ENCODE results near the gene CTBP2.
"Not testable (repeated sequence)": the region's sequence is repeated elsewhere in the genome, so short reads cannot be mapped to it uniquely, and the experiment has no call there.

CTBP2 gene

GRCh38 chr10:124990671-124991625, 169.4 kb downstream of the CTBP2 start:
- no peak for DNase-seq

GRCh38 chr10:124989526-124989925, 170.8 kb downstream of the CTBP2 start:
- no peak for DNase-seq

- DNase-seq, result not testable (repeated sequence)
Measured at GRCh38 chr10:124988753-124989152, 171.6 kb downstream of the CTBP2 start.

- DNase-seq, result no peak
Measured at GRCh38 chr10:124987788-124988187, 172.6 kb downstream of the CTBP2 start.

- no peak for DNase-seq
Measured at GRCh38 chr10:124985162-124985561, 175.2 kb downstream of the CTBP2 start.

GRCh38 chr10:124984376-124984775, 176.0 kb downstream of the CTBP2 start:
- DNase-seq, result no peak

GRCh38 chr10:124983321-124983720, 177.0 kb downstream of the CTBP2 start:
- DNase-seq, result no peak

GRCh38 chr10:124978376-124978725, 182.0 kb downstream of the CTBP2 start:
- no peak for DNase-seq

GRCh38 chr10:124977648-124978375, 182.6 kb downstream of the CTBP2 start:
- no peak for DNase-seq

- no peak for DNase-seq
Measured at GRCh38 chr10:124977161-124977560, 183.2 kb downstream of the CTBP2 start.

- no peak for DNase-seq
Measured at GRCh38 chr10:124975977-124976514, 184.3 kb downstream of the CTBP2 start.

- DNase-seq, result no peak
Measured at GRCh38 chr10:124974131-124974530, 186.2 kb downstream of the CTBP2 start.

GRCh38 chr10:124972637-124973036, 187.7 kb downstream of the CTBP2 start:
- DNase-seq, result no peak

- no peak for DNase-seq
Measured at GRCh38 chr10:124971276-124971675, 189.1 kb downstream of the CTBP2 start.

GRCh38 chr10:124967255-124967654, 193.1 kb downstream of the CTBP2 start:
- DNase-seq, result no peak

- no peak for DNase-seq
Measured at GRCh38 chr10:124966008-124966407, 194.4 kb downstream of the CTBP2 start.

- no peak for DNase-seq
Measured at GRCh38 chr10:124963866-124964720, 196.3 kb downstream of the CTBP2 start.

GRCh38 chr10:124962421-124962820, 197.9 kb downstream of the CTBP2 start:
- DNase-seq, result no peak

- DNase-seq, result no peak
Measured at GRCh38 chr10:124961248-124961570, 199.2 kb downstream of the CTBP2 start.

- no peak for DNase-seq
Measured at GRCh38 chr10:124959564-124959963, 200.8 kb downstream of the CTBP2 start.

GRCh38 chr10:124957404-124957947, 202.9 kb downstream of the CTBP2 start:
- no peak for DNase-seq

- no peak for DNase-seq
Measured at GRCh38 chr10:124956764-124957163, 203.6 kb downstream of the CTBP2 start.

GRCh38 chr10:124955868-124956267, 204.5 kb downstream of the CTBP2 start:
- DNase-seq, result no peak

Data from stimulated activated CD4-positive, alpha-beta T cell treated with anti-CD3 and anti-CD28 coated beads, Interleukin-2, amount 100 ng/mL, for 48 hours (primary cell).